Transverse colon (tissue), 3 donors: ENCODE measurements around the gene RANBP9.

ENCODE experiments used
- POLR2A ChIP-seq: fragments of 450-650 bp; IDR thresholded peaks from one replicate; pipeline ENCODE4 v1.6.1; 2016; ENCODE audit warnings: antibody characterized with exemption, mild to moderate bottlenecking, moderate library complexity
- TF ChIP-seq, protein P1 (sequence below), 5 experiments: fragments of 200-600 bp in 3 of 5; fragments of 450-650 bp in 2 of 5; sonication (generic) in 3 of 5; IDR thresholded peaks; 1 replicate in 2 of 5; 2 replicates in 3 of 5; pipeline ENCODE4 v1.5.1; 2016 to 2017; ENCODE audit warnings: antibody characterized with exemption in 5 of 5, inconsistent platforms in 3 of 5, mild to moderate bottlenecking in 2 of 5, moderate library complexity in 1 of 5

DNA sequence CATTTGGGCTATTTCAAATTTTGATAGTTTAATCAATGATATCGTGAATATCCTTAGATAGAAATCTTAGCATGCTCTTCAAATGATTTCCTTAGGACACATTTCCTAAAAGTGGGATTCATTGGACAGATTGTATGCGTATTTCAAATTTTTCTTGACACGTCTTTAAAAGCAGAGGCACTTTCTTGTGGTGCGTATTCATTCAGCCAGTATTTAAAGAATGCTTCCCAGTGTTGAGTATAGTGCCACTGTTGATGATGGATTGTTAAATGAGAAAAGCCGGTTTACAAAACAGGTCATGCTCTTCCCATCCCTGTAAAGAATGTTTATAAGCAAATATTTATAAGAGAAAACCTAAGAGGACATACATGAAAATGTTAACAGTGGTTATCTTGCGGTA lies 111.6 kb downstream of the RANBP9 start:
- TF ChIP-seq, protein P1, sequence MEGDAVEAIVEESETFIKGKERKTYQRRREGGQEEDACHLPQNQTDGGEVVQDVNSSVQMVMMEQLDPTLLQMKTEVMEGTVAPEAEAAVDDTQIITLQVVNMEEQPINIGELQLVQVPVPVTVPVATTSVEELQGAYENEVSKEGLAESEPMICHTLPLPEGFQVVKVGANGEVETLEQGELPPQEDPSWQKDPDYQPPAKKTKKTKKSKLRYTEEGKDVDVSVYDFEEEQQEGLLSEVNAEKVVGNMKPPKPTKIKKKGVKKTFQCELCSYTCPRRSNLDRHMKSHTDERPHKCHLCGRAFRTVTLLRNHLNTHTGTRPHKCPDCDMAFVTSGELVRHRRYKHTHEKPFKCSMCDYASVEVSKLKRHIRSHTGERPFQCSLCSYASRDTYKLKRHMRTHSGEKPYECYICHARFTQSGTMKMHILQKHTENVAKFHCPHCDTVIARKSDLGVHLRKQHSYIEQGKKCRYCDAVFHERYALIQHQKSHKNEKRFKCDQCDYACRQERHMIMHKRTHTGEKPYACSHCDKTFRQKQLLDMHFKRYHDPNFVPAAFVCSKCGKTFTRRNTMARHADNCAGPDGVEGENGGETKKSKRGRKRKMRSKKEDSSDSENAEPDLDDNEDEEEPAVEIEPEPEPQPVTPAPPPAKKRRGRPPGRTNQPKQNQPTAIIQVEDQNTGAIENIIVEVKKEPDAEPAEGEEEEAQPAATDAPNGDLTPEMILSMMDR (IDR thresholded peaks at IDR 0.05) = no peak
- TF ChIP-seq POLR2A = no peak
